ENCODE measurements around the gene EDA.

The EDA gene

DNA sequence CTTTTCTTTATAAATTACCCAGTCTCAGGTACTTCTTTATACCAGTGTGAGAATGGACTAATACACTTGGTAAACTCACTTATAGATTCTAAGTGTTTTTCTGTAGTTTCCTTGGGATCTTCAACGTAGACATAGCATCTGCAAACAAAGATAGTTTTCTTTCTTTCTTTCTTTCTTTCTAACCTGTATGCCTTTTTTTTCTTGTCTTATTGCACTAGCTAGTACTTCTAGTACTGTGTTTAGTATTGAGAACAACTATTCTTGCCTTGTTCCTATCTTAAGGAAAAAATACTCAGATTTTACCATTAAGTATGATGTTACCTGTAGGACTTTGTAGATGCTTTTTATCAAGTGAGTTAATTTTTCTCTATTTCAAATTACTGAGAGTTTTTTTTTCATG lies 102.2 kb downstream of the EDA start:
- DNase-seq (ENCODE audit: low spot score), result no peak
- in situ Hi-C loops (cut with MboI; ENCODE audit: low pct_unique_long_range_greater_than_20kb, low sequenced_read_pairs, unreplicated experiment), result no loop called here
- TF ChIP-seq, protein P1, sequence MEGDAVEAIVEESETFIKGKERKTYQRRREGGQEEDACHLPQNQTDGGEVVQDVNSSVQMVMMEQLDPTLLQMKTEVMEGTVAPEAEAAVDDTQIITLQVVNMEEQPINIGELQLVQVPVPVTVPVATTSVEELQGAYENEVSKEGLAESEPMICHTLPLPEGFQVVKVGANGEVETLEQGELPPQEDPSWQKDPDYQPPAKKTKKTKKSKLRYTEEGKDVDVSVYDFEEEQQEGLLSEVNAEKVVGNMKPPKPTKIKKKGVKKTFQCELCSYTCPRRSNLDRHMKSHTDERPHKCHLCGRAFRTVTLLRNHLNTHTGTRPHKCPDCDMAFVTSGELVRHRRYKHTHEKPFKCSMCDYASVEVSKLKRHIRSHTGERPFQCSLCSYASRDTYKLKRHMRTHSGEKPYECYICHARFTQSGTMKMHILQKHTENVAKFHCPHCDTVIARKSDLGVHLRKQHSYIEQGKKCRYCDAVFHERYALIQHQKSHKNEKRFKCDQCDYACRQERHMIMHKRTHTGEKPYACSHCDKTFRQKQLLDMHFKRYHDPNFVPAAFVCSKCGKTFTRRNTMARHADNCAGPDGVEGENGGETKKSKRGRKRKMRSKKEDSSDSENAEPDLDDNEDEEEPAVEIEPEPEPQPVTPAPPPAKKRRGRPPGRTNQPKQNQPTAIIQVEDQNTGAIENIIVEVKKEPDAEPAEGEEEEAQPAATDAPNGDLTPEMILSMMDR (IDR thresholded peaks at IDR 0.05; ENCODE audit: extremely low read depth, insufficient read depth, missing control alignments), result no peak

DNA sequence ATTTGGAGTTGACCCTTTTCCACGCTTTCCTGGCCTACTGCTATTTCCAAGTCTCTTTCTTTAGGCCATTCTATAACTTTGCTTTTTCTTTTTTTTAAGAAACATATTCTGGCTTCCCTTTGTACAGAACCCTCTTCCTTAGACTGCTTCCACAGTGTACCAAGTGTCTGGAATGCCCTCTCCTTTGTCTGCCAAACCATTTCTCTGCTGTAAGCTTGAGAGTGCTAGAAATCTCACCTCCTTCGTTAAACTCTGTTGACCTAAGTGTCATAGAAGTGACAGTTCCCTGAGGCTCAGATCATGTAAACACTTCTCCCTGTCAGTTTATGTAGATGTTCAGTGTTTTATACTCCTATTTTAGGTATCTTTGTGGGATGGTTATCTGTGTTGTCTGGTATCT lies 108.4 kb downstream of the EDA start:
- TF ChIP-seq, protein P1 (IDR thresholded peaks at IDR 0.05; ENCODE audit: extremely low read depth, insufficient read depth, missing control alignments), result no peak
- in situ Hi-C loops (cut with MboI; ENCODE audit: low pct_unique_long_range_greater_than_20kb, low sequenced_read_pairs, unreplicated experiment), result no loop called here
- DNase-seq (ENCODE audit: low spot score), result no peak

DNA sequence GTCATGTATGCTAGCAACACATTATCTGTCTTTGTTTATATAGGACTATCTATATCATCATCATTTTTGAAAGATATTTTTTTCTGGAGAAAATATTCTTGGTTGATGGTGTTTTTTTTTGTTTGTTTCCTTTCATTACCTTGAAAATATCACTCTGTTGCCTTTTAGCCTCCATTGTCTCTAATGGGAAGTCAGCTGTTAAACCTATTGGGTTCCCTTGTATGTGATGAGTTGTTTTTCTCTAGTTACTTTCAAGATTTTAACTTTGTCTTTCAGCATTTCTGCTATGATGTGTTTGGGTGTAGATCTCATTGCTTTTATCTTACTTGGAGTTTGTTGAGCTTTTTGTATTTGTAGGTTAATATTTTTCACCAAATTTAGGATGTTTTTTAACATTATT lies 124.4 kb downstream of the EDA start:
- in situ Hi-C loops (cut with MboI; ENCODE audit: low pct_unique_long_range_greater_than_20kb, low sequenced_read_pairs, unreplicated experiment), result no loop called here
- no peak for DNase-seq (ENCODE audit: low spot score)
- TF ChIP-seq, protein P1 (IDR thresholded peaks at IDR 0.05; ENCODE audit: extremely low read depth, insufficient read depth, missing control alignments), result no peak

DNA sequence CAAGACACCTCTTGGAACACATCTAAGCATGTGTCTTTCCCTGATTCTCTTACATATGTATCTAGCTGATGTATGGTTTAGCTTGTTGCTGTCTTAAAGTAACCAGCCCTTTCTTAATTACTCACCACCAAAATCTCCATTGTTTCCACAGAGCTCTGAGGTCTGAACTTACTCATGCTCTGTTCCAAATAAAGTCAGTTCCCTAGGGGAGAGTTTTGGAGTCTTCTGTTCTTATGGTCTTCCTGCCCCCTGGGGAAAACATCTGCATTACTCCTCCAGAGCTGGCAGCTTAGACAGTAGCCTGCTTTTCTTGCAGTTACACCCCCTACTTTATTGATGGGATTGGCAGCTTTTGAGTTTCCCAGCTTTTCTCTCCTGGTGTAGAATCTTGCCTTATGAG lies 125.8 kb downstream of the EDA start:
- TF ChIP-seq, protein P1 (IDR thresholded peaks at IDR 0.05; ENCODE audit: extremely low read depth, insufficient read depth, missing control alignments), result no peak
- in situ Hi-C loops (cut with MboI; ENCODE audit: low pct_unique_long_range_greater_than_20kb, low sequenced_read_pairs, unreplicated experiment), result no loop called here
- no peak for DNase-seq (ENCODE audit: low spot score)

DNA sequence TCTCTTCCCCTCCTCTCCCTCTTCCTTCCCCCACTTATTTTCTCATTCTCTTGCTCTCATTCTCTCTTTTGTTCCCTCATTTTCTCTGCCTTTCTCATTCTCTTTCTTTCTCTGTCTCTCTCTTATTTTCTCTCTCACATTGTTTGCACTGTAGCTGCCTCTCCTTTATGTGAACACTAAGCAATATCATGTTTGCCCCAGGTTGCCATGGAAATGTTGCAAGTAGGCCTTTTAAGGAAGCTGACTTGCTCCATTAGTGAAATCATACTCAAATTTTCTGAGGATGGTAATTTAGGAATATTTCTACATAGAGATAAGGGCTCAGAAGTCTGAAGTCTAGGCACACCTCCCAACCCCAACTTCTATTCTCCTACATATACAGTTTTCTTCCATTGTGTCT lies 130.1 kb downstream of the EDA start:
- no peak for DNase-seq (ENCODE audit: low spot score)
- TF ChIP-seq, protein P1 (IDR thresholded peaks at IDR 0.05; ENCODE audit: extremely low read depth, insufficient read depth, missing control alignments), result no peak
- in situ Hi-C loops (cut with MboI; ENCODE audit: low pct_unique_long_range_greater_than_20kb, low sequenced_read_pairs, unreplicated experiment), result no loop called here

DNA sequence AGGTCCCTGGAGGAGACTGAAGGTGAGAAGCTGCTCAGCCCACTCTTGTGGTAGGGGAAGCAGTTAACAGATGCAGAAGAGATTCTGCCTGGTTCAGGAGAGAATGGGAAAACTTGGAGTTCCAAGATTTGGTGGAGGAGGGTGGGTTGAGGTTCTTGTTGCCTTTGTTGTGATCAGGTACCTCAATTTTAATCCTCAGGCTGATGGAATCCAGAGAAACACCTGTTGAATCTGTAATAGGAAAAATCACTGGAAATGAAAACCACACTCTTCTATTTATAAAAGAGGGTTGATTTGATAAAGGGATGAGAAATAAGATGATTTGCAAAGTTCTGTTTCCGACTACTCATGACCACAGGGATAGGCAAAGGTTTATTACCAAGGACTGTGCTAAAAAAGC lies 132.1 kb downstream of the EDA start:
- in situ Hi-C loops (cut with MboI; ENCODE audit: low pct_unique_long_range_greater_than_20kb, low sequenced_read_pairs, unreplicated experiment), result no loop called here
- TF ChIP-seq, protein P1 (IDR thresholded peaks at IDR 0.05; ENCODE audit: extremely low read depth, insufficient read depth, missing control alignments), result no peak
- no peak for DNase-seq (ENCODE audit: low spot score)
